Hepatic stellate cell (primary cell): ENCODE measurements around the gene CCR3.

Source experiments
- DNase-seq: peaks from one replicate; pipeline ENCODE4 v3.0.0; 2011; ENCODE audit warnings: low spot score

CCR3 gene

DNA sequence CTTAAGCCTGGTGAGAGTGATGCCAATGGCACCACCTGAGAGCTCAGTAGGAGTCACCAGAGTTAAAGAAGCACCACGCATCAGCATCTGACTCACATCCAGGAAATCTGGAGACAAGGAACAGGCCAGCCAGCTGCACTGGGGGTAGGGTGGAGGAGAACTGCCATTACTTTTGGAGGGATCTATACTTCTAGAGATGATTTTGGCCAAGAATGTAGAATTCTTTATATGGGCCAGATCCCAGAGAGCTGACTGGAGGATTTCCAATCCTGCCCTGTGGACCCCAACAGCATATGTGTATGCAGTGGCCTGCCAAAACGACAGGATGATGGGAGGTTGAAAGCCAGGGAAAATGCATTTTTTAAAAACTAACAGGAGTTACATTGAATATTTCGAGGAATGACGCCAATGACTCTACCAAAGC lies 29.8 kb downstream of the CCR3 start:
- DNase-seq: no peak

- peak; percentile 18 for DNase-seq
Measured at GRCh38 chr3:46276497-46277099, 34.3 kb downstream of the CCR3 start.

DNA sequence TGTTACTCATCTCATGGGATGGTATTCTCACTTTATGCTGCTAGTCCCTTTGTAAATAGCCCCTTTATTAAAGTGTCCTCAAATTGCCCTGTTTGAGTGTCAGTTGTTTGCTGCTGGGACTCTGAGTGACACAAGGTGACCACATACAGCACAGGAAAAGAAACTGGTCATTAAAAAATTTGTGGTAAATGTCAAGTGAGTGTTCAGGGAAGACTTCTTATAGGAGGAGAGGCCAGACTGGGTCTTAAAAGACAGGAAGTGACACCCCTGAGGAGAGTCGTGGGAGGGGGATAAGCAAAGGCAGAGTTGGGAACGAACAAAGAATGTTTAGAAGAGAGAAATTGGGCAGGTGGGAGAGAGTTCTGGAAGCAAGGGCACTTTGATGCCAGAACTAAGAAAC lies 35.2 kb downstream of the CCR3 start:
- no peak for DNase-seq

GRCh38 chr3:46278816-46279672 lies 36.8 kb downstream of the CCR3 start:
- DNase-seq: no peak

- DNase-seq: no peak
Measured at GRCh38 chr3:46280105-46280797, 38.0 kb downstream of the CCR3 start.

DNA sequence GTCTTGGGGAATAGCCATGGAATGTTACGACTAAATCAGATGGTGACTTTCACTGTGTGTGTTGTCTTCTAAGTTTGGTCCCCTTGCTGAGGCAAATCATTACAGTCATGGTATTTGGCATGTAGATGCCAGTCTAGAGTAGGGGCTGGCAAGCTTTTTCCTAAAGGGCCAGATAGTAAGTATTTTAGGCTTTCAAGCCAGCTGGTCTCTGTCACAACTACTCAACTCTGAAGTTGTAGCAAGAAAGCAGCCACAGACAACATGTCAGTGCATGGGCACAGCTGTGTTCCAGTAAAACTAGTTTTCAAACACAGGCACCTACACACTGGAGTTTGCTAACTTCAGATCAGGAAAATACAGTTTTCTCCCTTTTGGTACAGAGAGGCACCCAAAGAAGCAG lies 39.3 kb downstream of the CCR3 start:
- DNase-seq: no peak

DNA sequence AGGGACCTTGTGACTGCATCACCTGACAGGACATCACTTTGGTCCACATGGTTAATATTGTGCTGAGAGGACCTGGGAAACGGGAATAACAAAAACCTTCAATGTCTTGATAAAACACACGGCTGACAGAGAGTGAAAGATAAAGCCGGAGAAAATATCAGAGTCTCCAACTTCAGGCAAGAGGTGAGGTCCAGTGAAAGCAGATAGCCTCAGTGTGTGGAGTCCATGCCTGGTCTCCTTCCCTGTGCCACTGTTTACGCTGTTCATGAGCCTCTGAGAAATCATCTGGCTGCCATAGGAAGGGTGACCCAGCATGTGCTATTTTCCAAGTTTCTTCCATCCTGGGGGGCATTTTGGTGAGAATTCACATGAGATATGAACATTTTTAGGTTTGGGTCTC lies 39.8 kb downstream of the CCR3 start:
- no peak for DNase-seq

DNA sequence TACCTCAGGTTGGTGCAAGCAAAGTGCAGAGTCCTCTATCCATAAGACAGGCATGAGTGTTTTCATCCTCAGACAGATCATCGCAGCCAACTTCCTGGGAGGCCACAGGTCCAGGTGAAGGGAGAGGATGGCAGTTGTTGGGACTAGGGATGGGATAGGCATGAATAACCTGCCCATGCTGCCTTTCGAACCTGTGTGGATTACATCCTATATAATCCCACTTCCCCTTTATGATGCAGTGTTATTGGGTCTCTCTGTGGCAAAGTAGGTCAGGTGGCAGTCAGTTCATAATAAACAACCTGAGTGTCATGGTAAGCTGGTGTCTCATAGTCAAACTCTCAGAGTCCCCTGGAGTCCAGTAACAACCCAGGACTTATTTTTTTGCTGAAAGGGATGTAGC lies 40.4 kb downstream of the CCR3 start:
- DNase-seq: no peak

DNA sequence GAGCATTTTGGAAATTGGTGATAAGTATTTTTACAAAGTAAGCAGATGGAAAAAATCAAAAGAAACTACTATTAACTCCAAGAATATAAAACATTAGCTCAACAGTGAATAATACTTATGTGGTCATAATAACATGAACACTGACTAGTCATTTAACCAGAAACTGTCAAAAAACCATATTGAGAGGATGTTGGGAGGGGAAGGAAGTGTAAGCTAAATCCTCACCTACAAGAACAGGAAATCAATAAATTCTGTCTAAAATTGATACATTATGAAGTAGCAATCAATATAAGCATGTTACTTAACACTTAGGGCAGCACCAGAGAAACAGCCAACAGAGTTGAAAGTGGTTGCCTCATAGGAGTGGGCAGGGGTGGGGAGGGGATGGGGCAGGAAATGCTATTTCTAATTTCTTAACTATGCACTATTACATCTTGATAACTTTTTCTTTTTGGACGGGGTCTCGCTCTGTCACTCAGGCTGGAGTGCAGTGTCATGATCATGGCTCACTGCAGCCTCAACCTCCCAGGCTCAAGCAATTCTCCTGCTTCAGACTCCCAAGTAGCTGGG lies 41.7 kb downstream of the CCR3 start:
- DNase-seq: no peak

- no peak for DNase-seq
Measured at GRCh38 chr3:46284981-46285683, 42.9 kb downstream of the CCR3 start.

- DNase-seq: no peak
Measured at GRCh38 chr3:46285931-46286619, 43.8 kb downstream of the CCR3 start.

GRCh38 chr3:46286947-46287565 lies 44.8 kb downstream of the CCR3 start:
- no peak for DNase-seq

DNA sequence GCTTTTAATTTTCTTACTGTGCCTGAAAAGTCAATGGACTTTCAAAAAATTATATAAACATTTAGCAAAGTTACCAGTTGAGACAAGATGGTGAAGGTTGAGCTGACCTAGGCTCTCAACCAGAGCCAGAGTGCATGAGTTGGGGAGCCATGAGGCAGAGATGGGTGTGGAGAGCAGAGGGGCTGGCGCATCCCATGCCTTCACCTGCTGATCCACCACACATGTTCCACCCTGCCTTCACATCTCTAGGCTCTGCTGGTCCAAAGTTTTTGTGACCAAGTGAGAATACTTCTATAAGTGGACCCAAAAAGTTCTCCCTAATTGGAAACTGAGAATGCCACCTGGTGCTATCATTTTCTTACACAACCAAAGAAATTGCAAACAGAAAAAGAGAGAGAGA lies 47.3 kb downstream of the CCR3 start:
- no peak for DNase-seq

GRCh38 chr3:46289966-46290365 lies 47.7 kb downstream of the CCR3 start:
- DNase-seq: no peak

- no peak for DNase-seq
Measured at GRCh38 chr3:46291046-46291445, 48.8 kb downstream of the CCR3 start.

DNA sequence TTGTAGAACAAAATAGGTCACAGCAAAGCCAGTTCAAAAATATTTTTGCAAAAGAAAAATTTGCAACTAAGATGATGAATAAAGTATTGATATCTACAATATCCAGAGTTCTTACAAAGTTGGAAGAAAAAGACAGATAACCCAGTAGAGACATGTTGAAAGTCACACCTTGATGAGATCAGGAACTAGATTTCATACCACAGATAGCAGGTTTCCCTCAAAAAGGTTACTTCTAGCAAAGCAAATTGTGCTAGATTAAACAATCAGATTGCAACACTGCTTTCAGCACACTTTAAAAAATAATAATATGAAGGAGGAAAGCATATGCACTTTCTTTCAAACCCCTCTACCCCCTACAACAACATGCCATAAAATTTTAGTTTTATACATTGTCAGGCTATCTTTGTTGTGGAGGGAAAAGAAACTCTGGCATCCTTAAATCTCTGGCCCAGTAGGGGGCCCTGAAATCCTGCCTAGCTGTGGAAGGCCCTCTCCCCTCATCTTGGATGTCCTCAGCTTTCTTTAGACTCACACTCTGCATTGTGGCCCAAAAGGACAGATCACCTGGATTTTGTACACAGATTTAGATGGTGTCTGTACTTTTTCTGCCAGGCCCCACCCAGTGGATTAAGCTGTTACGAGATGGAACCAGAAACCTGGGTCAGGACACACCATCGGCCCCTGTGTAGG lies 50.9 kb downstream of the CCR3 start:
- DNase-seq: no peak

- DNase-seq: no peak
Measured at GRCh38 chr3:46293991-46294833, 52.0 kb downstream of the CCR3 start.

DNA sequence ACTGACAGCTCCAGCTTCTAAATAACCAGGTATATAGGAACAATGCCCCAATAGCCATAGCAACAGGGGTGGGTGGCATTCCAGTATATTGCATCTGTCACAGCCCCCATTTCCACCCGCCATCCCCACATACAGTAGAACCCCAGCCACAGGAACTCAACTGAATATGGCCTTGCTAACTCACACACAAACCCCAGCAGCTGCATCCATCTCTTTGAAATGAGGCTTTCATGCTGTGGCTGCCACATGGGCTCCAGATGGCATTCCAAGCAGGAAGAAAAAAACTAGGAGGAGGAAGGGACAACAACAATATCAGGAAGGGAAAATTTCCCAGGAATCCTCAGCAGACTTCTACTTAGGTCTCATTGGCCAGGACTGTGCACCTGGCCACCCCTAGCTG lies 54.6 kb downstream of the CCR3 start:
- DNase-seq: no peak

DNA sequence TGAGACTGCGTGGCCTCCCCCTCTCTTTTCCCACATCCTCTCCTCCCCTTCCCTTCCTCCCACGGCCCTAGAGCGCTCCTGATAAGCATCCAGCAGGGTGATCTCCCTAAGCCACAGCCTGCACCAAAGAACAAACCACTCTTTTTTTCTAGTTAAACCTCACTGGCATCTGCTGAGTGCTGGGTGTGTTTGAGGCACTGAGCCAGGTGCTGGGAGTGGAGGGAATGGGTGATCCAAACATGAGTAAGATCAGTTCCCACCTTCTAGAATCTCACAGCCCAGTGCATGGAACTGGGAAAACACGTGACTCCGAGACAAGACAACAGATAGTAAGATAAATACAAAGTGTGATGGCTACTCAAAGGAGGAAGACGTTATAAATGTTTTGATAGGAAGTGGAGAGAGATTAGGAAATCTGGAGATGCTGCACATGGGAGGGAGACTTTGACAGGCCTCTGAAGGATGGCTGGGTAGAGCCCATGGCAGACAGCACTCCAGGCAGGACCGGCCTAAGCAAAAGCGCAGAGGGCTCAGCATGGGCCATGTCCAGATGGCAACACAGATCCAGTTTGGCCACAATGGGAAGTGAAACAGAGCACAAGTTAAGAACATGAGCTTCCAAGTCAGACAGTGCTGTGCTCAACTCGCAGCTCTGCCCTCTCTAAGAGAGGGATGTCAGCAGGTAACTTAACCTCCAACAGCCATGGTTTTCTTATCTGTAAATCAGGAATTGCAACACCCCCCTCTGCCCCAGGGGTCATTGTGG lies 55.6 kb downstream of the CCR3 start:
- no peak for DNase-seq
